Astrocyte of the spinal cord (primary cell): Measurements from ENCODE around the gene GTPBP3.

Experiments
- DNase-seq: peaks from one replicate; pipeline ENCODE4 v3.0.0; 2011; ENCODE audit warnings: low read depth, low spot score
- H3K4me3 ChIP-seq: 2 replicates; pipeline ENCODE4 v1.5.1; 2011; ENCODE audit warnings: low read depth, mild to moderate bottlenecking, low read length, moderate library complexity
- CTCF ChIP-seq: IDR thresholded peaks from 2 replicates; pipeline ENCODE4 v1.5.1; 2012; ENCODE audit warnings: low read depth, mild to moderate bottlenecking, low read length, inconsistent platforms
- in situ Hi-C: cut with HindIII; loops from 2 replicates; pipeline ENCODE4 v1.10.0; 2017; ENCODE audit warnings: low sequenced_read_pairs

Gene GTPBP3

GRCh38 chr19:17332677-17333581, 4.4 kb upstream of the GTPBP3 start:
- peak; percentile 50 for DNase-seq
- in situ Hi-C loops = no loop called here
- TF ChIP-seq CTCF = no peak
- H3K4me3 ChIP-seq = no peak overlapping the region

GRCh38 chr19:17333611-17334413, 3.5 kb upstream of the GTPBP3 start:
- in situ Hi-C loops = no loop called here
- peak; percentile 87 for DNase-seq
- H3K4me3 ChIP-seq = peak overlapping the region; percentile 63
- no peak for TF ChIP-seq CTCF

GRCh38 chr19:17334414-17335409, 2.6 kb upstream of the GTPBP3 start, which contains the start of gene ANO8:
Gene ANO8 (minus strand): TSS chr19:17334855. CDS start chr19:17334670, 185 bp downstream.
- peak; percentile 99 for DNase-seq
- H3K4me3 ChIP-seq = peak within 1 kb of the TSS; percentile 63
- in situ Hi-C loops = no loop called here
- no peak for TF ChIP-seq CTCF

- no peak for DNase-seq
- H3K4me3 ChIP-seq = no peak overlapping the region
- TF ChIP-seq CTCF = no peak
- in situ Hi-C loops = no loop called here
Observed at GRCh38 chr19:17335575-17335974, 1.8 kb upstream of the GTPBP3 start.

GRCh38 chr19:17337675-17338432, 501 bp downstream of the GTPBP3 start:
- in situ Hi-C loops = no loop called here
- TF ChIP-seq CTCF = no peak
- no peak for DNase-seq
- peak overlapping the region; percentile 81 for H3K4me3 ChIP-seq
